ENCODE measurements around the gene NKIRAS2.

NKIRAS2 gene

GRCh38 chr17:42055496-42055895 is 35.6 kb downstream of the NKIRAS2 start:
- Histone ChIP-seq H3K9me3 (ENCODE audit: insufficient read depth, low read length) (no peaks in the 10 kb centered on the region), H3K4me3 (ENCODE audit: insufficient read depth, low read length, poor library complexity, severe bottlenecking) (no peak overlapping the region), H4K20me1 (ENCODE audit: low read depth, low read length) (no peaks in the 10 kb centered on the region), H2AFZ (ENCODE audit: low read depth, low read length, severe bottlenecking) (no peak overlapping the region), H3K9ac (ENCODE audit: low read length) (no peak overlapping the region), H3K4me2 (ENCODE audit: low read depth, low read length, poor library complexity, severe bottlenecking) (no peak overlapping the region), H3K36me3 (ENCODE audit: low read length) (no peaks in the 10 kb centered on the region), H3F3A (ENCODE audit: insufficient read depth) (no peaks in the 10 kb centered on the region), H3K27ac (ENCODE audit: low read depth, low read length) (no peak overlapping the region), H3K27me3 (ENCODE audit: low read length) (no peaks in the 10 kb centered on the region), H3K9me2 (replicated peaks; ENCODE audit: insufficient read depth, low read length) (no peaks in the 10 kb centered on the region), H3K79me2 (ENCODE audit: insufficient read depth, low read length) (no peaks in the 10 kb centered on the region)
- TF ChIP-seq CTCF (IDR thresholded peaks at IDR 0.05; ENCODE audit: insufficient read depth, low read length, poor library complexity, severe bottlenecking) (no peak), EZH2phosphoT487 (conservative IDR thresholded peaks at IDR 0.05; ENCODE audit: low read length) (no peak)

- Histone ChIP-seq H3K9ac (ENCODE audit: low read length) (no peak overlapping the region), H3K36me3 (ENCODE audit: low read length) (no peaks in the 10 kb centered on the region), H3K27ac (ENCODE audit: low read depth, low read length) (no peak overlapping the region), H3K79me2 (ENCODE audit: insufficient read depth, low read length) (no peaks in the 10 kb centered on the region), H4K20me1 (ENCODE audit: low read depth, low read length) (no peaks in the 10 kb centered on the region), H3K27me3 (ENCODE audit: low read length) (no peaks in the 10 kb centered on the region), H3K4me3 (ENCODE audit: insufficient read depth, low read length, poor library complexity, severe bottlenecking) (no peak overlapping the region), H2AFZ (ENCODE audit: low read depth, low read length, severe bottlenecking) (no peak overlapping the region), H3K4me2 (ENCODE audit: low read depth, low read length, poor library complexity, severe bottlenecking) (no peak overlapping the region), H3F3A (ENCODE audit: insufficient read depth) (no peaks in the 10 kb centered on the region), H3K9me3 (ENCODE audit: insufficient read depth, low read length) (no peaks in the 10 kb centered on the region), H3K9me2 (replicated peaks; ENCODE audit: insufficient read depth, low read length) (no peaks in the 10 kb centered on the region)
- TF ChIP-seq CTCF (IDR thresholded peaks at IDR 0.05; ENCODE audit: insufficient read depth, low read length, poor library complexity, severe bottlenecking) (no peak), EZH2phosphoT487 (conservative IDR thresholded peaks at IDR 0.05; ENCODE audit: low read length) (no peak)
These were observed 36.7 kb downstream of the NKIRAS2 start for GRCh38 chr17:42056635-42057034.

GRCh38 chr17:42058063-42058462 is 38.2 kb downstream of the NKIRAS2 start:
- no peaks in the 10 kb centered on the region for H3K9me3 ChIP-seq (ENCODE audit: insufficient read depth, low read length)
- no peaks in the 10 kb centered on the region for H3K36me3 ChIP-seq (ENCODE audit: low read length)
- H3F3A ChIP-seq (ENCODE audit: insufficient read depth): no peaks in the 10 kb centered on the region
- H3K4me2 ChIP-seq (ENCODE audit: low read depth, low read length, poor library complexity, severe bottlenecking): no peak overlapping the region
- no peak overlapping the region for H2AFZ ChIP-seq (ENCODE audit: low read depth, low read length, severe bottlenecking)
- H4K20me1 ChIP-seq (ENCODE audit: low read depth, low read length): no peaks in the 10 kb centered on the region
- H3K79me2 ChIP-seq (ENCODE audit: insufficient read depth, low read length): no peaks in the 10 kb centered on the region
- H3K4me3 ChIP-seq (ENCODE audit: insufficient read depth, low read length, poor library complexity, severe bottlenecking): no peak overlapping the region
- no peaks in the 10 kb centered on the region for H3K27me3 ChIP-seq (ENCODE audit: low read length)
- H3K9me2 ChIP-seq (replicated peaks; ENCODE audit: insufficient read depth, low read length): no peaks in the 10 kb centered on the region
- TF ChIP-seq CTCF (IDR thresholded peaks at IDR 0.05; ENCODE audit: insufficient read depth, low read length, poor library complexity, severe bottlenecking): no peak
- TF ChIP-seq EZH2phosphoT487 (conservative IDR thresholded peaks at IDR 0.05; ENCODE audit: low read length): no peak
- H3K9ac ChIP-seq (ENCODE audit: low read length): no peak overlapping the region
- H3K27ac ChIP-seq (ENCODE audit: low read depth, low read length): no peak overlapping the region

Measured in SU-DHL-6 (cell line).